Omental fat pad (tissue), 4 donors: ENCODE results near the gene NUDT21. TPM values are rescaled to one million over a fixed set of nuclear protein-coding genes. Genes with fewer than 3 reads are reported as not detected.
A peak's percentile ranks its signal among the peaks of the same experiment; 100 is the strongest.

Source experiments
- ATAC-seq: fragments of 150-250 bp; one replicate; pipeline ENCODE4 v1.9.1; 2016; ENCODE audit warnings: mild to moderate bottlenecking, moderate library complexity; ENCODE audit not compliant: low FRiP score
- DNase-seq: peaks from one replicate; pipeline ENCODE4 v3.0.0-alpha.2; 2019; ENCODE audit warnings: low spot score
- total RNA-seq, 4 donors: library from RNA; depleted of rRNA; stranded (reverse); fragments of >200 nt; gene quantifications; one replicate each; pipeline ENCODE4 v1.1.0, GENCODE V29; 2016
- TF ChIP-seq, protein P1 (sequence below), 3 donors: fragments of 450-650 bp; IDR thresholded peaks; one replicate each; pipeline ENCODE4 v1.5.1; 2016 to 2017; ENCODE audit warnings: antibody characterized with exemption in 3 of 3, mild to moderate bottlenecking in 3 of 3, moderate library complexity in 2 of 3

The NUDT21 gene
- total RNA-seq, 4 donors from 2014 or later, result 41.6 to 53.4 (median 46.0) TPM

- TF ChIP-seq, protein P1, sequence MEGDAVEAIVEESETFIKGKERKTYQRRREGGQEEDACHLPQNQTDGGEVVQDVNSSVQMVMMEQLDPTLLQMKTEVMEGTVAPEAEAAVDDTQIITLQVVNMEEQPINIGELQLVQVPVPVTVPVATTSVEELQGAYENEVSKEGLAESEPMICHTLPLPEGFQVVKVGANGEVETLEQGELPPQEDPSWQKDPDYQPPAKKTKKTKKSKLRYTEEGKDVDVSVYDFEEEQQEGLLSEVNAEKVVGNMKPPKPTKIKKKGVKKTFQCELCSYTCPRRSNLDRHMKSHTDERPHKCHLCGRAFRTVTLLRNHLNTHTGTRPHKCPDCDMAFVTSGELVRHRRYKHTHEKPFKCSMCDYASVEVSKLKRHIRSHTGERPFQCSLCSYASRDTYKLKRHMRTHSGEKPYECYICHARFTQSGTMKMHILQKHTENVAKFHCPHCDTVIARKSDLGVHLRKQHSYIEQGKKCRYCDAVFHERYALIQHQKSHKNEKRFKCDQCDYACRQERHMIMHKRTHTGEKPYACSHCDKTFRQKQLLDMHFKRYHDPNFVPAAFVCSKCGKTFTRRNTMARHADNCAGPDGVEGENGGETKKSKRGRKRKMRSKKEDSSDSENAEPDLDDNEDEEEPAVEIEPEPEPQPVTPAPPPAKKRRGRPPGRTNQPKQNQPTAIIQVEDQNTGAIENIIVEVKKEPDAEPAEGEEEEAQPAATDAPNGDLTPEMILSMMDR (IDR thresholded peaks at IDR 0.05), result no peak
- ATAC-seq, result no peak
- no peak for DNase-seq
Observed at GRCh38 chr16:56482683-56483236, 31.6 kb upstream of the NUDT21 start.

GRCh38 chr16:56481468-56482122, 30.5 kb upstream of the NUDT21 start:
- TF ChIP-seq, protein P1 (IDR thresholded peaks at IDR 0.05), result no peak
- no peak for DNase-seq
- ATAC-seq, result no peak

GRCh38 chr16:56480776-56481467, 29.8 kb upstream of the NUDT21 start:
- TF ChIP-seq, protein P1 (IDR thresholded peaks at IDR 0.05), result no peak
- ATAC-seq (no peak), DNase-seq (no peak)

DNA sequence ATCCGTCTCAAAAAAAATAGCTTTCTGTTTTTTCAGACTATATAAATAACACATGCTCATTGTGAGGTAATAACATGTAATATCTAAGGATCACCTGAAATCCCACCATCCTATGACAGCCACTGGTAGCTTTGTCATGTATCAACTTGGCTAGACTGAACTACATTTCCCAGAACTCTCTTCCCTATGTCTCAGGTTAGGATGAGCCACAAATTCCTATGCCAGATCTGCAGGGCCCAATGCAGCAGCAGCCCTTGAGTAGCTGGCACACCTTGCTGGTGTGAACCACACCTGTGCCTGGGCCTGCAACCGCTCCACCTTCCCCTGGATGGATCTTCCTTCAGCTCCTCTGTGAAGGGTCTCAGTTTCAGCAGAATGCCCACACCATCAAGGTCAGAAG, 28.3 kb upstream of the NUDT21 start:
- TF ChIP-seq, protein P1 (IDR thresholded peaks at IDR 0.05), result no peak
- no peak for ATAC-seq
- no peak for DNase-seq

DNA sequence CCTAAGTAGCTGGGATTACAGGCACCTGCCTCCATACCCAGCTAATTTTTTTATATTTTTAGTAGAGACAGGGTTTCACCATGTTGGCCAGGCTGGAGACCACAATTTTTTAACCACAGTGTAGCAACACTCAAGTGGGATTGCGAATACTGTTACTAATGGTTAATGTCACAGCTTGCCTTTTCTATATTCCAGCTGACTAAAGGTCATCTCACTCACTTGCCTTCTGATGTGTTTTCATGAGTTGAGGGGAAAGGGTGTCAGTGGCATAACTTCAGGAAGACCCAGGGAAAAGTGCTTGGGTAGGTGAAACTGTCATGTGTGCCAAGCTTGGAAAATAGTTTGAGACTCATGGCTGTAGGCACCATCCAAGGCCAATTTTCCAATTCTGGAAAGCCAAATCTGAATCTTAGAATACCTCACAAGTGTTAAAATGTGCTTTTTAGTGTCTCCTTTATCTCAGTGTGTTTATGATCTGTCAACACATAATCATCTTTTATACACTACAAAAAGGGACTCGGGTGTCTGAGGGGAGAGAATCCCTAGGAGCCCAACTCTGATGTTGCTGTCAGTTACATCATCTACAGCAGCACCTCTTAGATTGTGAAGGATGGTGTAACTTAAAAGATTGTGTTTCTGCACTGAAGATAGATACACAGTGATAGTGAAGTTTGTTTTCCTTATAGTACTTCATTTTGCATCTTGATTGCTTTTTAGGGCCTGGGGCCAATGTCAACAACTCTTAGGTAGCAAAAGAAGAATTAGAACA, 27.3 kb upstream of the NUDT21 start:
- TF ChIP-seq, protein P1 (IDR thresholded peaks at IDR 0.05), result no peak
- DNase-seq (no peak), ATAC-seq (no peak)

- DNase-seq (no peak), ATAC-seq (peak; percentile 95)
- TF ChIP-seq, protein P1 (IDR thresholded peaks at IDR 0.05), result no peak
Observed at GRCh38 chr16:56477096-56477878, 26.2 kb upstream of the NUDT21 start.
